SK-N-SH treated with all-trans-retinoic acid at 6 μM for 48 hours (cell line): Measurements from ENCODE around the gene OR2M5.

ENCODE experiments used
- ATAC-seq: fragments of 200-7000 bp; cut with Tn5 transposase; 3 replicates; pipeline ENCODE4 v1.9.1; 2020; ENCODE audit warnings: mild to moderate bottlenecking, moderate library complexity
- ARNTL ChIP-seq: fragments of 450-650 bp; formaldehyde crosslinking; IDR thresholded peaks from 2 replicates; pipeline ENCODE4 v1.5.0; 2020; ENCODE audit warnings: low read depth, mild to moderate bottlenecking, moderate library complexity, borderline replicate concordance
- BACH2 ChIP-seq: fragments of 250-450 bp; sonication (Bioruptor Pico); IDR thresholded peaks from 2 replicates; pipeline ENCODE4 v1.9.0; 2021; ENCODE audit warnings: mild to moderate bottlenecking, borderline replicate concordance
- CSDC2 ChIP-seq: fragments of 250-450 bp; sonication (Bioruptor Pico); IDR thresholded peaks from 2 replicates; pipeline ENCODE4 v1.5.0; 2020; ENCODE audit warnings: mild to moderate bottlenecking, moderate library complexity
- CSRNP3 ChIP-seq: fragments of 250-450 bp; sonication (Bioruptor Pico); IDR thresholded peaks from 2 replicates; pipeline ENCODE4 v1.5.1; 2021; ENCODE audit warnings: mild to moderate bottlenecking, moderate library complexity
- ESRRG ChIP-seq: fragments of 250-450 bp; sonication (Bioruptor Pico); IDR thresholded peaks from 2 replicates; pipeline ENCODE4 v1.6.1; 2021; ENCODE audit warnings: mild to moderate bottlenecking
- GLIS3 ChIP-seq: fragments of 250-450 bp; sonication (Bioruptor Pico); IDR thresholded peaks from 2 replicates; pipeline ENCODE4 v1.5.0; 2020; ENCODE audit warnings: mild to moderate bottlenecking, moderate library complexity
- ISL1 ChIP-seq: fragments of 250-450 bp; sonication (Bioruptor Pico); IDR thresholded peaks from 2 replicates; pipeline ENCODE4 v2.1.2; 2022; ENCODE audit warnings: mild to moderate bottlenecking, moderate library complexity
- OSR1 ChIP-seq: fragments of 250-450 bp; sonication (Bioruptor Pico); IDR thresholded peaks from 2 replicates; pipeline ENCODE4 v1.8.0; 2022; ENCODE audit warnings: moderate library complexity, mild to moderate bottlenecking, inconsistent platforms
- PPARA ChIP-seq: fragments of 250-450 bp; sonication (Bioruptor Pico); IDR thresholded peaks from 2 replicates; pipeline ENCODE4 v1.5.0; 2020; ENCODE audit warnings: mild to moderate bottlenecking, borderline replicate concordance
- SNAI2 ChIP-seq: fragments of 250-450 bp; sonication (Bioruptor Pico); IDR thresholded peaks from 2 replicates; pipeline ENCODE4 v1.5.0; 2020; ENCODE audit warnings: mild to moderate bottlenecking, moderate library complexity
- TCF4 ChIP-seq: fragments of 250-450 bp; sonication (Bioruptor Pico); IDR thresholded peaks from 2 replicates; pipeline ENCODE4 v1.8.0; 2021; ENCODE audit warnings: mild to moderate bottlenecking, moderate library complexity, borderline replicate concordance
- TOX ChIP-seq: fragments of 250-450 bp; sonication (Bioruptor Pico); IDR thresholded peaks from 2 replicates; pipeline ENCODE4 v1.8.0; 2021; ENCODE audit warnings: mild to moderate bottlenecking, moderate library complexity, borderline replicate concordance
- ZC3H10 ChIP-seq: fragments of 250-450 bp; sonication (Bioruptor Pico); IDR thresholded peaks from 2 replicates; pipeline ENCODE4 v1.5.1; 2021; ENCODE audit warnings: mild to moderate bottlenecking, moderate library complexity
- ZFP30 ChIP-seq: fragments of 450-650 bp; formaldehyde crosslinking; IDR thresholded peaks from 2 replicates; pipeline ENCODE4 v1.5.0; 2022; ENCODE audit warnings: mild to moderate bottlenecking, moderate library complexity
- ZNF70 ChIP-seq: fragments of 450-650 bp; formaldehyde crosslinking; IDR thresholded peaks from 2 replicates; pipeline ENCODE4 v1.5.0; 2020; ENCODE audit warnings: mild to moderate bottlenecking, moderate library complexity
- ZNF8 ChIP-seq: fragments of 450-650 bp; formaldehyde crosslinking; IDR thresholded peaks from 2 replicates; pipeline ENCODE4 v1.5.0; 2020; ENCODE audit warnings: mild to moderate bottlenecking, moderate library complexity
- TF ChIP-seq, protein P1 (sequence below): fragments of 250-450 bp; sonication (Bioruptor Pico); IDR thresholded peaks from 2 replicates; pipeline ENCODE4 v1.8.0; 2021; ENCODE audit warnings: low read depth, mild to moderate bottlenecking, moderate library complexity, borderline replicate concordance
- TF ChIP-seq, protein P2 (sequence below): fragments of 250-450 bp; sonication (Bioruptor Pico); IDR thresholded peaks from 2 replicates; pipeline ENCODE4 v1.5.0; 2020; ENCODE audit warnings: mild to moderate bottlenecking, moderate library complexity
- TF ChIP-seq, protein P3 (sequence below): fragments of 250-450 bp; sonication (Bioruptor Pico); IDR thresholded peaks from 2 replicates; pipeline ENCODE4 v1.5.1; 2020; ENCODE audit warnings: low read depth, mild to moderate bottlenecking, moderate library complexity
- TF ChIP-seq, protein P4 (sequence below): fragments of 250-450 bp; sonication (Bioruptor Pico); IDR thresholded peaks from 2 replicates; pipeline ENCODE4 v1.8.0; 2020; ENCODE audit warnings: mild to moderate bottlenecking, moderate library complexity, borderline replicate concordance

OR2M5 gene

GRCh38 chr1:248165186-248165585 lies 20.2 kb downstream of the OR2M5 start (continued):
- TF ChIP-seq, protein P1, sequence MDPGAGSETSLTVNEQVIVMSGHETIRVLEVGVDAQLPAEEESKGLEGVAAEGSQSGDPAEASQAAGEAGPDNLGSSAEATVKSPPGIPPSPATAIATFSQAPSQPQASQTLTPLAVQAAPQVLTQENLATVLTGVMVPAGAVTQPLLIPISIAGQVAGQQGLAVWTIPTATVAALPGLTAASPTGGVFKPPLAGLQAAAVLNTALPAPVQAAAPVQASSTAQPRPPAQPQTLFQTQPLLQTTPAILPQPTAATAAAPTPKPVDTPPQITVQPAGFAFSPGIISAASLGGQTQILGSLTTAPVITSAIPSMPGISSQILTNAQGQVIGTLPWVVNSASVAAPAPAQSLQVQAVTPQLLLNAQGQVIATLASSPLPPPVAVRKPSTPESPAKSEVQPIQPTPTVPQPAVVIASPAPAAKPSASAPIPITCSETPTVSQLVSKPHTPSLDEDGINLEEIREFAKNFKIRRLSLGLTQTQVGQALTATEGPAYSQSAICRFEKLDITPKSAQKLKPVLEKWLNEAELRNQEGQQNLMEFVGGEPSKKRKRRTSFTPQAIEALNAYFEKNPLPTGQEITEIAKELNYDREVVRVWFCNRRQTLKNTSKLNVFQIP (CRISPR knock-in tag) = no peak

GRCh38 chr1:248174521-248174920 lies 29.6 kb downstream of the OR2M5 start, which contains the start of gene OR2M2:
Gene OR2M2 (plus strand): TSS chr1:248174821. CDS start chr1:248179986, 5,165 bp downstream.
- ATAC-seq = no peak
- TF ChIP-seq, protein P2, sequence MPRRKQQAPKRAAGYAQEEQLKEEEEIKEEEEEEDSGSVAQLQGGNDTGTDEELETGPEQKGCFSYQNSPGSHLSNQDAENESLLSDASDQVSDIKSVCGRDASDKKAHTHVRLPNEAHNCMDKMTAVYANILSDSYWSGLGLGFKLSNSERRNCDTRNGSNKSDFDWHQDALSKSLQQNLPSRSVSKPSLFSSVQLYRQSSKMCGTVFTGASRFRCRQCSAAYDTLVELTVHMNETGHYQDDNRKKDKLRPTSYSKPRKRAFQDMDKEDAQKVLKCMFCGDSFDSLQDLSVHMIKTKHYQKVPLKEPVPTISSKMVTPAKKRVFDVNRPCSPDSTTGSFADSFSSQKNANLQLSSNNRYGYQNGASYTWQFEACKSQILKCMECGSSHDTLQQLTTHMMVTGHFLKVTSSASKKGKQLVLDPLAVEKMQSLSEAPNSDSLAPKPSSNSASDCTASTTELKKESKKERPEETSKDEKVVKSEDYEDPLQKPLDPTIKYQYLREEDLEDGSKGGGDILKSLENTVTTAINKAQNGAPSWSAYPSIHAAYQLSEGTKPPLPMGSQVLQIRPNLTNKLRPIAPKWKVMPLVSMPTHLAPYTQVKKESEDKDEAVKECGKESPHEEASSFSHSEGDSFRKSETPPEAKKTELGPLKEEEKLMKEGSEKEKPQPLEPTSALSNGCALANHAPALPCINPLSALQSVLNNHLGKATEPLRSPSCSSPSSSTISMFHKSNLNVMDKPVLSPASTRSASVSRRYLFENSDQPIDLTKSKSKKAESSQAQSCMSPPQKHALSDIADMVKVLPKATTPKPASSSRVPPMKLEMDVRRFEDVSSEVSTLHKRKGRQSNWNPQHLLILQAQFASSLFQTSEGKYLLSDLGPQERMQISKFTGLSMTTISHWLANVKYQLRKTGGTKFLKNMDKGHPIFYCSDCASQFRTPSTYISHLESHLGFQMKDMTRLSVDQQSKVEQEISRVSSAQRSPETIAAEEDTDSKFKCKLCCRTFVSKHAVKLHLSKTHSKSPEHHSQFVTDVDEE = no peak
- TF ChIP-seq ZNF70 = no peak
- no peak for TF ChIP-seq ZNF8 (CRISPR knock-in tag)
- TF ChIP-seq PPARA (CRISPR knock-in tag) = no peak

GRCh38 chr1:248183996-248184395 lies 39.0 kb downstream of the OR2M5 start:
- TF ChIP-seq ISL1 (no peak), OSR1 (CRISPR knock-in tag) (no peak), GLIS3 (CRISPR knock-in tag) (no peak), ZFP30 (CRISPR knock-in tag) (no peak), ZNF8 (CRISPR knock-in tag) (no peak), TCF4 (no peak), ZNF70 (no peak), TOX (CRISPR knock-in tag) (no peak), BACH2 (CRISPR knock-in tag) (no peak), ARNTL (CRISPR knock-in tag) (no peak), SNAI2 (CRISPR knock-in tag) (no peak), CSRNP3 (no peak), CSDC2 (no peak), ZC3H10 (no peak)
- TF ChIP-seq, protein P1 (CRISPR knock-in tag) = no peak
- TF ChIP-seq, protein P3, sequence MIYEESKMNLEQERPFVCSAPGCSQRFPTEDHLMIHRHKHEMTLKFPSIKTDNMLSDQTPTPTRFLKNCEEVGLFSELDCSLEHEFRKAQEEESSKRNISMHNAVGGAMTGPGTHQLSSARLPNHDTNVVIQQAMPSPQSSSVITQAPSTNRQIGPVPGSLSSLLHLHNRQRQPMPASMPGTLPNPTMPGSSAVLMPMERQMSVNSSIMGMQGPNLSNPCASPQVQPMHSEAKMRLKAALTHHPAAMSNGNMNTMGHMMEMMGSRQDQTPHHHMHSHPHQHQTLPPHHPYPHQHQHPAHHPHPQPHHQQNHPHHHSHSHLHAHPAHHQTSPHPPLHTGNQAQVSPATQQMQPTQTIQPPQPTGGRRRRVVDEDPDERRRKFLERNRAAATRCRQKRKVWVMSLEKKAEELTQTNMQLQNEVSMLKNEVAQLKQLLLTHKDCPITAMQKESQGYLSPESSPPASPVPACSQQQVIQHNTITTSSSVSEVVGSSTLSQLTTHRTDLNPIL (CRISPR knock-in tag) = no peak
- ATAC-seq = no peak

GRCh38 chr1:248187363-248187762 lies 42.4 kb downstream of the OR2M5 start:
- no peak for TF ChIP-seq OSR1 (CRISPR knock-in tag)
- TF ChIP-seq TCF4 = no peak
- TF ChIP-seq, protein P1 (CRISPR knock-in tag) = no peak
- TF ChIP-seq ZNF8 (CRISPR knock-in tag) = no peak
- TF ChIP-seq, protein P3 (CRISPR knock-in tag) = no peak
- TF ChIP-seq GLIS3 (CRISPR knock-in tag) = no peak
- no peak for TF ChIP-seq ZNF70
- TF ChIP-seq ESRRG = no peak
- no peak for TF ChIP-seq ARNTL (CRISPR knock-in tag)
- TF ChIP-seq, protein P4, sequence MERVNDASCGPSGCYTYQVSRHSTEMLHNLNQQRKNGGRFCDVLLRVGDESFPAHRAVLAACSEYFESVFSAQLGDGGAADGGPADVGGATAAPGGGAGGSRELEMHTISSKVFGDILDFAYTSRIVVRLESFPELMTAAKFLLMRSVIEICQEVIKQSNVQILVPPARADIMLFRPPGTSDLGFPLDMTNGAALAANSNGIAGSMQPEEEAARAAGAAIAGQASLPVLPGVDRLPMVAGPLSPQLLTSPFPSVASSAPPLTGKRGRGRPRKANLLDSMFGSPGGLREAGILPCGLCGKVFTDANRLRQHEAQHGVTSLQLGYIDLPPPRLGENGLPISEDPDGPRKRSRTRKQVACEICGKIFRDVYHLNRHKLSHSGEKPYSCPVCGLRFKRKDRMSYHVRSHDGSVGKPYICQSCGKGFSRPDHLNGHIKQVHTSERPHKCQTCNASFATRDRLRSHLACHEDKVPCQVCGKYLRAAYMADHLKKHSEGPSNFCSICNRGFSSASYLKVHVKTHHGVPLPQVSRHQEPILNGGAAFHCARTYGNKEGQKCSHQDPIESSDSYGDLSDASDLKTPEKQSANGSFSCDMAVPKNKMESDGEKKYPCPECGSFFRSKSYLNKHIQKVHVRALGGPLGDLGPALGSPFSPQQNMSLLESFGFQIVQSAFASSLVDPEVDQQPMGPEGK = no peak
- no peak for TF ChIP-seq TOX (CRISPR knock-in tag)
- no peak for TF ChIP-seq BACH2 (CRISPR knock-in tag)
- TF ChIP-seq ZC3H10 = no peak
- no peak for ATAC-seq
